ENCODE results near the gene PARL.

GRCh38 chr3:183884097-183884426 is 618 bp downstream of the PARL start:
- TF ChIP-seq CTCF (IDR thresholded peaks at IDR 0.05 in 2 of 3, conservative IDR thresholded peaks at IDR 0.05 in 1 of 3; ENCODE audit: insufficient read depth in 2 of 3, low read depth in 1 of 3, low read length in 3 of 3) = no peak
- no peak for TF ChIP-seq NFIX (CRISPR knock-in tag; IDR thresholded peaks at IDR 0.05; ENCODE audit: low read depth)
- no peak for TF ChIP-seq HMG20B (CRISPR knock-in tag; IDR thresholded peaks at IDR 0.05)
- TF ChIP-seq TARDBP (IDR thresholded peaks at IDR 0.05) = no peak
